Activated naive CD4-positive, alpha-beta T cell treated with anti-CD3 and anti-CD28 coated beads for 36 hours (primary cell): ENCODE results near the gene COPE. TPM values are rescaled to one million over a fixed set of nuclear protein-coding genes. Genes with fewer than 3 reads are reported as not detected.

Experiments
- CTCF ChIA-PET: fragments of 350-600 bp; sonication (Branson Sonifier 250); formaldehyde crosslinking; loops from one replicate; lab custom pipeline; 2021; ENCODE audit warnings: antibody characterized with exemption; lab: Charles Lee
- DNase-seq: peaks from one replicate; pipeline ENCODE4 v3.0.0-alpha.2; 2020
- H3K27ac Mint-ChIP-seq: one replicate; pipeline ENCODE4 v1.8.0; 2021; ENCODE audit warnings: mild to moderate bottlenecking, mixed read lengths
- H3K27me3 Mint-ChIP-seq: one replicate; pipeline ENCODE4 v1.8.0; 2021; ENCODE audit warnings: low read depth, mixed read lengths
- H3K36me3 Mint-ChIP-seq: one replicate; pipeline ENCODE4 v1.8.0; 2021; ENCODE audit warnings: low read depth, mixed read lengths
- H3K4me1 Mint-ChIP-seq: one replicate; pipeline ENCODE4 v1.8.0; 2021; ENCODE audit warnings: low read depth, mixed read lengths
- H3K4me3 Mint-ChIP-seq: one replicate; pipeline ENCODE4 v1.8.0; 2021; ENCODE audit warnings: mild to moderate bottlenecking, moderate library complexity, mixed read lengths
- H3K9me3 Mint-ChIP-seq: one replicate; pipeline ENCODE4 v1.8.0; 2021; ENCODE audit warnings: mixed read lengths
- intact Hi-C: fragments of 100-400 bp; cut with micrococcal nuclease; formaldehyde crosslinking; loops from one replicate; pipeline ENCODE4 v1.15.1; 2023
- total RNA-seq, 2 experiments: library from RNA; stranded (reverse); gene quantifications; one replicate each; pipeline ENCODE4 v1.2.3, GENCODE V29; 2021

COPE gene
- total RNA-seq, 2 experiments from 2014 or later = 199 to 200 TPM

DNA sequence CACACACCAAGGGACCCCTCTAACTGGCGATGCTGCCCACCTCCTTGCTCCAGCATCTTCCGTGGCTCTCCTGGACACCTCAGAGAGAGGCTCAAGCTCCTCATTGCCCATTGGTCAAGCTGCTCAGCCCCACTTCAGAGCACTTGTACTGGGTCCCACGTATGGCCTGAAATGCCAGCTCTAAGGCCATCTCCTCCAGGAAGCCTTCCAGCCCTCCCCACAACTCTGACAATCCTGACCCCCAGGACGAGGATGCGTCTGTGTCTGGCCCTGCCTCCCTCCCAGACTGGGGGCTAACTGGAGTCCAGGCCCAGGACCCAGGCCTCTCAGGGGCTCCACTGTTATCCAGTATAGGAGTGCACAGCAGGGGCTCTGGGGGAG lies 29.8 kb upstream of the COPE start:
- no peaks in the 10 kb centered on the region for H3K36me3 Mint-ChIP-seq
- CTCF ChIA-PET = interaction anchor here (1.0 kb wide), 1 partner anchor 11 kb away, joined by 4 read pairs; no protein-coding TSS in a partner anchor
- no peaks in the 10 kb centered on the region for H3K4me1 Mint-ChIP-seq
- H3K27me3 Mint-ChIP-seq = peaks cover 3% of the 10 kb centered on the region
- no peak overlapping the region for H3K4me3 Mint-ChIP-seq
- no peaks in the 10 kb centered on the region for H3K9me3 Mint-ChIP-seq
- intact Hi-C loops = no loop called here
- DNase-seq = no peak
- H3K27ac Mint-ChIP-seq = no peak overlapping the region

- Mint-ChIP-seq H3K27me3 (peaks cover 3% of the 10 kb centered on the region), H3K4me3 (no peak overlapping the region), H3K4me1 (no peaks in the 10 kb centered on the region), H3K9me3 (no peaks in the 10 kb centered on the region), H3K27ac (no peak overlapping the region), H3K36me3 (no peaks in the 10 kb centered on the region)
- DNase-seq = no peak
- CTCF ChIA-PET = interaction anchor here (0.6 to 1.1 kb wide), 5 partner anchors 11 to 205 kb away, joined by 3 to 5 read pairs (median 4); partner anchors contain the start of gene COMP
- intact Hi-C loops = no loop called here
Observed at GRCh38 chr19:18948075-18948975, 29.1 kb upstream of the COPE start.

GRCh38 chr19:18946918-18947317 lies 27.7 kb upstream of the COPE start:
- CTCF ChIA-PET = interaction anchor here (0.5 kb wide), 1 partner anchor 169 kb away, joined by 4 read pairs; no protein-coding TSS in a partner anchor
- H3K9me3 Mint-ChIP-seq = no peaks in the 10 kb centered on the region
- H3K27me3 Mint-ChIP-seq = peaks cover 12% of the 10 kb centered on the region
- no peaks in the 10 kb centered on the region for H3K36me3 Mint-ChIP-seq
- intact Hi-C loops = no loop called here
- no peaks in the 10 kb centered on the region for H3K4me1 Mint-ChIP-seq
- no peak overlapping the region for H3K4me3 Mint-ChIP-seq
- no peak overlapping the region for H3K27ac Mint-ChIP-seq
- DNase-seq = no peak

- H3K4me1 Mint-ChIP-seq = peaks cover 3% of the 10 kb centered on the region
- DNase-seq = no peak
- peaks cover 17% of the 10 kb centered on the region for H3K27me3 Mint-ChIP-seq
- intact Hi-C loops = no loop called here
- no peak overlapping the region for H3K27ac Mint-ChIP-seq
- H3K9me3 Mint-ChIP-seq = no peaks in the 10 kb centered on the region
- CTCF ChIA-PET = no interaction called here
- H3K4me3 Mint-ChIP-seq = no peak overlapping the region
- no peaks in the 10 kb centered on the region for H3K36me3 Mint-ChIP-seq
Observed at GRCh38 chr19:18946335-18946734, 27.1 kb upstream of the COPE start.

- no peak overlapping the region for H3K27ac Mint-ChIP-seq
- H3K4me1 Mint-ChIP-seq = peaks cover 6% of the 10 kb centered on the region
- intact Hi-C loops = no loop called here
- H3K27me3 Mint-ChIP-seq = peaks cover 20% of the 10 kb centered on the region
- CTCF ChIA-PET = interaction anchor here (0.9 kb wide), 1 partner anchor 115 kb away, joined by 3 read pairs; no protein-coding TSS in a partner anchor
- no peaks in the 10 kb centered on the region for H3K36me3 Mint-ChIP-seq
- no peak overlapping the region for H3K4me3 Mint-ChIP-seq
- DNase-seq = no peak
- no peaks in the 10 kb centered on the region for H3K9me3 Mint-ChIP-seq
Observed at GRCh38 chr19:18945297-18945696, 26.1 kb upstream of the COPE start.

DNA sequence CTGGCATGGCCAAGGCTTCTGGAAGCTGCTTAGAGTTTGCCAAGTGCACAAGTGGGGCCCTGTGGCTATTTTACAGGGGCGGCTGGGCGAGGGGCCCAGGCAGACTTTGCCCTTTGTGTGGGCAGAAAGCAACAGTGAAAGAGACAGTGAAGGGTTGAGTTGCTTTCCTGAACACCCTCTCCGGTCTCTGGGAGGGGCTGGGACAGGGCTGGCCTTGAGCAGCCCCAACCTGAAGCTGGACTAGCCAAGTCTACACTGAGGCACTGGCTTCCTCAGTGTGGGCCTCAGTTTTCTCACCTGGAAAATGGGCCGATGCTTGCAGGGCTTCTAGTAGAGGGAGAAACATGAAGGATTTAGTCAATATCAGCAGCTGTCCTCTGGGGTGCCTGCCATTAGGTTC lies 24.3 kb upstream of the COPE start:
- DNase-seq = no peak
- Mint-ChIP-seq H3K9me3 (no peaks in the 10 kb centered on the region), H3K4me3 (no peak overlapping the region), H3K27ac (no peak overlapping the region), H3K36me3 (no peaks in the 10 kb centered on the region), H3K4me1 (peaks cover 9% of the 10 kb centered on the region), H3K27me3 (peaks cover 29% of the 10 kb centered on the region)
- intact Hi-C loops = no loop called here
- CTCF ChIA-PET = no interaction called here

- H3K27ac Mint-ChIP-seq = no peak overlapping the region
- H3K4me1 Mint-ChIP-seq = peaks cover 9% of the 10 kb centered on the region
- CTCF ChIA-PET = no interaction called here
- H3K36me3 Mint-ChIP-seq = no peaks in the 10 kb centered on the region
- no peak for DNase-seq
- intact Hi-C loops = no loop called here
- H3K9me3 Mint-ChIP-seq = no peaks in the 10 kb centered on the region
- H3K4me3 Mint-ChIP-seq = no peak overlapping the region
- H3K27me3 Mint-ChIP-seq = peaks cover 29% of the 10 kb centered on the region
Observed at GRCh38 chr19:18942692-18943091, 23.5 kb upstream of the COPE start.

DNA sequence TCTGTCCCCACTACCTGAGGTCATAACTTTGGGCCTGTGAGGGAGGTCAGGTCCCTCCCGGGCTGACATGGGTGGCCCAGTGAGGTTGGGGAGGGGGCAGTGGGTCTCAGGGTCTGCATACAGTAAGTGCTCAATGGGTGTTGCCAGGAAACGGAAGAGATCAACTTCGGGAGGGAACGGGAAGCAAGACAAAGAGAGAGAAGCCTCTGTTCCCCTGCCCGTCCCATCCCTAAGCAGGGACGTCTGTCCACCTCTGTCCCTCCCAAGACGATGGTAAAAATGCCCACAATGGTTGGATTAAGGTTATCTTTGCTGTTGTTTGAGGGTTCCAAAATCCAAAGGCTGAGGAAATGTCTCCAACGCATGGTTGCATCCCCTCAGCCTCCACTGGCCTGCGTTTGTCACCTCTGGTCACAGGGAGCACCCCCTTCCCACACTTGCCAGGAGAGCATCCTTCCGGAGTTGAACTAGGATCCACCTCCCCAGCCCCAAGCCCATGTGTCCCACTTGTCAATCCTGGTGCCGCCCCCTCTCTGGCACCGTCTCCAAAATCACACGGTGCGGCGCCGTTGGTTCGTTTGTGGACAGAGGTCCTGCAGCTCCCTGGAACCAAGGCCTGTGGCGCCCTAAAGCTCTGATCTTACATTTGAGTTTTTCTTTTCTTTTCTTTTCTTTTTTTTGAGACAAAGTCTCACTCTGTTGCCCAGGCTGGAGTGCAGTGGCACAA lies 22.6 kb upstream of the COPE start:
- DNase-seq = no peak
- H3K9me3 Mint-ChIP-seq = no peaks in the 10 kb centered on the region
- peaks cover 9% of the 10 kb centered on the region for H3K4me1 Mint-ChIP-seq
- H3K27me3 Mint-ChIP-seq = peaks cover 29% of the 10 kb centered on the region
- H3K4me3 Mint-ChIP-seq = peak overlapping the region; percentile 30
- intact Hi-C loops = loop anchor here (1.0 kb wide), 1 partner anchor 22 kb away; the partner anchor contains the start of genes COPE and DDX49
- H3K36me3 Mint-ChIP-seq = no peaks in the 10 kb centered on the region
- H3K27ac Mint-ChIP-seq = no peak overlapping the region
- CTCF ChIA-PET = no interaction called here

- H3K4me1 Mint-ChIP-seq = peaks cover 9% of the 10 kb centered on the region
- H3K27me3 Mint-ChIP-seq = peaks cover 26% of the 10 kb centered on the region
- no peaks in the 10 kb centered on the region for H3K36me3 Mint-ChIP-seq
- H3K4me3 Mint-ChIP-seq = peak within 1 kb of the TSS; percentile 40
- no peak within 1 kb of the TSS for H3K27ac Mint-ChIP-seq
- CTCF ChIA-PET = no interaction called here
- peak; percentile 82 for DNase-seq
- intact Hi-C loops = loop anchor here (1.0 kb wide), 1 partner anchor 22 kb away; the partner anchor contains the start of genes COPE and DDX49
- H3K9me3 Mint-ChIP-seq = no peaks in the 10 kb centered on the region
Observed at GRCh38 chr19:18940769-18941627, 21.8 kb upstream of the COPE start, which contains the start of gene HOMER3. HOMER3 (minus strand) TSS chr19:18941217; CDS start chr19:18938982, 2,235 bp downstream.

DNA sequence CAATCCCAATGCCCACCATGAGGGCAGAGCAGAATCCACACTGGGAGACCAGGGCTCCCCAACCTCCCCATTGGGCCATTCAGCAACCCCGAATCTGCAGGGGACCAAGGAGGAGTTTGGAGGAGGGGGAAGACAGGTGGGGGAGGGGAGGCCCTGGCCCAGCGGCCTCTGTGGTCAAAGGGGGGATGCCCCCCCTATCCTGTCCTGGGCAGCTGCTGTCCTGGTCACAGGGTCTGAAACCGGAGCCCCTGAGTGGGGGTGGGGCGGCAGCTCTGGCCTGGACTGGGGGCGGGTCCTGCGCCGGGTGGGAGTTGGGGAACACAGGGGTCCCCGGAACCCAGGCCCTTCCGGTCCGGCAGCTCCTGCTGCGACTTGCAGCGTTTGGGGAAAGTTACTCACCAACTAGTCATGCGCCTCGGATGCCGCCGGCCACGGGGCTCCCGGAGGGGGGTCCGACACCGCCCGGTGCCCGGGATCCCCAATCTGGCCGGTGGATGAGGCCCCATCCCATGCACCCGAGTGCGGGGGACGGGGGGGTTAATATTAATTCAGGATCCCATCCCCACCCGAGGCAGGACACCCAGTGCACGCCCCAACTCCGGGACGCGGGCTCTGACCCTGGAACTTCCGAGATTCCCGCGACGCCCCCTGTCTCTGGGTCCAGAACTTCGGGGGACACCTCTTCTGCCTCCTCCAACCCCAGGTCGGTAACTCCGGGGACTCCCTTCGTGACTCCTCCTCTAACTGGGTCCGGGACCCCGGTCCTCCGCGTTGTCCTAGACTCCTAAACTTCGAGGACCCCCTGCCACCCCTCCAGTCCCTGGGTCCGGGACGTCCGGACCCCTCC lies 21.0 kb upstream of the COPE start:
- H3K4me3 Mint-ChIP-seq = peak overlapping the region; percentile 40
- no peak for DNase-seq
- CTCF ChIA-PET = no interaction called here
- H3K36me3 Mint-ChIP-seq = no peaks in the 10 kb centered on the region
- H3K27me3 Mint-ChIP-seq = peaks cover 26% of the 10 kb centered on the region
- intact Hi-C loops = no loop called here
- no peak overlapping the region for H3K27ac Mint-ChIP-seq
- H3K4me1 Mint-ChIP-seq = peaks cover 9% of the 10 kb centered on the region
- no peaks in the 10 kb centered on the region for H3K9me3 Mint-ChIP-seq

- Mint-ChIP-seq H3K4me3 (no peak overlapping the region), H3K9me3 (no peaks in the 10 kb centered on the region), H3K27me3 (peaks cover 28% of the 10 kb centered on the region), H3K36me3 (no peaks in the 10 kb centered on the region), H3K27ac (no peak overlapping the region), H3K4me1 (peaks cover 9% of the 10 kb centered on the region)
- no peak for DNase-seq
- intact Hi-C loops = no loop called here
- CTCF ChIA-PET = no interaction called here
Observed at GRCh38 chr19:18939163-18939562, 20.0 kb upstream of the COPE start.
